HG03280 (cell line): ENCODE data around the gene IL27RA.

Experiments used
- ATAC-seq: cut with Tn5 transposase; IDR thresholded peaks from one replicate; pipeline ENCODE4 v1.9.1; 2021; ENCODE audit warnings: mild to moderate bottlenecking, moderate library complexity; ENCODE audit not compliant: unreplicated experiment

Gene IL27RA

GRCh38 chr19:14056741-14057356, 25.3 kb downstream of the IL27RA start:
- ATAC-seq, result no peak

- no peak for ATAC-seq
Observed at GRCh38 chr19:14058182-14059092, 26.9 kb downstream of the IL27RA start.

- no peak for ATAC-seq
Observed at GRCh38 chr19:14059093-14059480, 27.5 kb downstream of the IL27RA start.

DNA sequence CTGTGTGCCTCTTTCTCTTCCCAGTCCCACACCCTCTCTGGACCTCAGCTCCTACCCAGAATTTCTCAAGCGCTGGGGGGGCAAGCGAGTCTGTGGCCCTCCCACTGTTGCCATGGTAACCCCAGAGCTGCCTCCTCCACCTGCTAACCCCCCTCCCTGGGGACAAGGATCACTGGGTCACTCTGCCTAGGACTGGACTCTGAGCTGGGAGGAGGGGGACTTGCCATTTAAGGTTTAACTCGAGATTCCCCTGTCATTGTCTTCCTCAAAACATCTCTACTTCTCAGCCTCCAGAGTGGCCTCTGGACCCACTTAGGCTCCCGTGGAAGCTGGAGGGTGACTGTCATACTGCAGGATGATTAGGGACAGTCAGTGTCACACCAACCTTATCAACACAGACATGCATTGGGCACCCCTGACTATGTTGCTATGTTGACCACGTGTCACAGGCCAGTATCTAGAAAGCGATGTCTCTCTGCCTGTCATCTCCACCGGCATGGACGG, 28.1 kb downstream of the IL27RA start:
- no peak for ATAC-seq

DNA sequence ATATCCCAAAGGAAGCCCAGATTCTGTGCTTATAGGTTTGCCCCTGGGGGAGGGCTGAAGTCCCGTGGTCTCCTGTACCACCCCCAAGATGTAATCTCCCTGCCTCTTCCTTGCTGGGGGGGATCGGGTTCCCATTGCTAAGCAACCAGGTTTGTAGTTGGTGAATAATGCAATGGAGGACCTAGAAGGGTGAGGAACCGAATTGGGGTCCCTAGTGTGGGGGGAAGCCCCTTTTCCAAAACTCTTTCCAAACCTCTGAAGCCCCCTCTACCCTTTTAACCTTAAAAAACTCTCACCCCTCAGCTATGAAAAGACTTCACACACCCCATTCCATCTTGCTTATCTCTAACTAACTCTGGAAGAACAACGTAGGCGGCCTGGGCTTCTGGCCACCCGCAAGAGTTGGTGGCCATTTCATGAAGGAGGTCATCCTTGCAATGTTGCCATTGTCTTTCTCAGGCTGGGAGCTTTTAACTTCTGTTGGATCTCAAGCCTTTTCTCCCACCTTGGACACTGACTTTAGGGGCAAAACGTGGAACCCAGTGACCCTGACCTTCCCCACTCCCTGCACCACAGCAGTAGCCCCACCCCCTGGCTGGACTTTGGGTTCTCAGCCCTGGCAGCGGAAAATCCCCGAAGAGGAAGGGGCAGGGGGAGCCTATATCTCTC, 29.7 kb downstream of the IL27RA start:
- ATAC-seq, result no peak

- no peak for ATAC-seq
Observed at GRCh38 chr19:14061751-14062557, 30.4 kb downstream of the IL27RA start, which contains the start of gene PALM3. Gene PALM3, minus strand, starts transcription at chr19:14062076. Its CDS starts 96 bp downstream, at chr19:14061980.

DNA sequence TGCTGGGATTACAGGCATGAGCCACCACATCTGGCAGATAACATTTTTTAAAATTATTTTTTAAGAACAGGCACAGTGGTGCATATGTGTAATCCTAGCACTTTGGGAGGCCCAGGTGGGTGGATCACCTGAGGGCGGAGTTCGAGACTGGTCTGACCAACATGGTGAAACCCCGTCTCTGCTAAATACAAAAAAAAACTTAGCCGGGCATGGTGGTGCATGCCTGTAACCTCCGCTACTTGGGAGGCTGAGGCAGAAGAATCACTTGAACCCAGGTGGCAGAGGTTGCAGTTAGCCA, 30.9 kb downstream of the IL27RA start:
- no peak for ATAC-seq

- no peak for ATAC-seq
Observed at GRCh38 chr19:14063105-14063504, 31.5 kb downstream of the IL27RA start.

DNA sequence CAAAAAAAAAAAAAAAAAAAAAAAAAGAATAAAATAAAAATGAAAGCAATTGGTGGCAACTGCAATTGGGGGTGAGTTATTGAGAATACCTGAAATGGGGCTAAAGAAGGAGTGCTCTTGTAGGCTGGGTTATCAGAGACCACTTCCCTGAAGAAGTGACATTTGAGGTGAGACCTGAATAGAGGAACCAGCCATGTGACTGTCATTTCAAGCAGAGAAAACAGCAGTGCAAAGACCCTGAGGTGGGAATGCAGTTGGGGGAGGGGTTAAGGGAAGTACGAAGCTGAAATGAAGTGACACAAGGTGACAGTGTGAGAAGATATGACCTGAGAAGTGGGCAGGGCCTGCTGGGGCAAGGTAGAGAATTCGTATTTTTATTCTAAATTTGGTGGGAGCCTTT, 34.6 kb downstream of the IL27RA start:
- no peak for ATAC-seq

- ATAC-seq, result no peak
Observed at GRCh38 chr19:14070268-14071050, 38.9 kb downstream of the IL27RA start.

DNA sequence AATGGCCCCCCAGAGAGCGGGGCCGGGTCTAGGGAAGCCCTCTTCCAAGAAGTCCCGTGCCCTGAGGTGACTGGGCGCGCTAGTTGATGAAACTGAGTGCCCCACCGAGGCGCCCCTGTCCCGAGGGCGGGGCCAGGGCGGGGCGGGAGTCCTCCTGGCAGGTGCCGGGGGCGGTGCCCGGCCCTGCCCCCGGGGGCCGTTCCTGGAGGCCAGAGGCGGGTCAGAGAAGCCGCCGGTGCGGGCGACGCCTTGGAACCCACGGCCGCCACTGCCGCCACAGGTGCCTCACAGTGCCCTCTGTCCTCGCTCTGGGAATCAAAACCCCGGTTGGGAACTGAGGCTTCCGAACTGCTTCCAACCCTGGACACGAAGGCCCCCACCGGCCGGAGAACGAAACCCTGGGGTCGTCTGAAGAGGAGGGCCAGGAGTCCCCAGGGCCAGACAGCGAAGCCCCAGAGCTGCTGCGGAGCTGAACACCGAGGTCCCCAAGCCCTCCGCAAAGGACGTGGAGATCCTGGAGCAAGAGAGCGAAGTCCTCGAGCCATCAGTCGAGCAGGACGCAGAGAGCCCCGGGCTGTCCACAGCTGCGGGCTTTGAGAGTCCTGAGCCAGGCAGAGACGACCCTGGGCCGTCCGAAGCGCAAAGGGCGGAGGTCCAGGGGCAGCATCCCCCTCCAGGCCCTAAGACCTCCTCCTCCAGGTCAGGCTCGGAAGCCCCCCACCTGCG, 41.1 kb downstream of the IL27RA start, which contains the start of gene MISP3:
TSS of gene MISP3 (plus strand) at position 252 of the 726 bp plus-strand sequence. CDS start 524 bp downstream, outside the sequence.
- ATAC-seq, result peak; percentile 15

DNA sequence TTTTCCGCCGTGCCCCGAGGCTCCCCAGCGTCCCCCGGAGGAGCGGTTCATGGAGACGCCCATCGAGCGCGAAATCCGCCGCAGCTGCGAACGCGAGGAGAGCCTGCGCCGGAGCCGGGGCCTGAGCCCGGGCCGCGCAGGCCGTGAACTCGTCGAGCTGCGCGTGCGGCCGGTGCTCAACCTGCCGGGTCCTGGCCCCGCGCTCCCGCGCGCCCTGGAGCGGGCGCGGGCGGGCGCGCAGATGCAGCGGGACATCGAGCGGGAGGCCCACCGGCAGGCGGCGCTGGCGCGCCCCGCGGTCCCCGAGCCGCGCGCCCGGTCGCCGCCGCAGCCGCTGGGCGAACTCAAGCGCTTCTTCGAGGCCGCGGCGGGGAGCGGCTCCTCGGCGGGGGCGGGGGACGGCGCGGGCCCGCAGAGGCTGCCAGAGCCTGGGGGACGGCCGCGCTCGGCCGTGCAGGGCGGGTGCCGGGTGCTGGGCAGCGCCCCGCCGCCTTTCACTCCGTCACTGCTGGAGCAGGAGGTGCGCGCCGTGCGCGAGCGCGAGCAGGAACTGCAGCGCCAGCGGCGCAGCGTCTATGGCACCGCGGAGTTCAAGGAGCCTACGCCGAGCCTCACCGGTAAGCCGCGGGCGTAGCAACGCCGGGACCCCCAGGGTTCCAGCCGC, 41.8 kb downstream of the IL27RA start:
- ATAC-seq, result peak; percentile 57

GRCh38 chr19:14073925-14074838, 42.6 kb downstream of the IL27RA start:
- ATAC-seq, result no peak

DNA sequence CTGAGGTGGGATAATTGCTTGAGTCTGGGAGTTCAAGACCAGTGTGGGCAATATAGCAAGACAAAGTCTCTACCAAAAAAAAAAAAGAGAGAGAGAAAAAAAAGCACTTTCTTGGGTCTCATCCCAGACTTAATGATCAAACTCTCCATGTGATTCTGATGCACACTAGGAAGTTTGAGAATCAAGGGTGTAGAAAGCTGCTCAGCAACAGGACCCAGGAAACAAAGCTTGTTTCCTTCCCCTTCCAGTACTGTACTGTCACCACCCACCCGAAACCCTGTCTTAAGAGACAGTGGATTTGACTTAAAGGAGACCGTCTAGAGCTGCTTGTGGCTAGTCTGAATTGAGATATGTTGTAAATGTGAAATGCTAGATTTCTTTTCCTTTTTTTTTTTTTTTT, 46.8 kb downstream of the IL27RA start:
- ATAC-seq, result no peak

DNA sequence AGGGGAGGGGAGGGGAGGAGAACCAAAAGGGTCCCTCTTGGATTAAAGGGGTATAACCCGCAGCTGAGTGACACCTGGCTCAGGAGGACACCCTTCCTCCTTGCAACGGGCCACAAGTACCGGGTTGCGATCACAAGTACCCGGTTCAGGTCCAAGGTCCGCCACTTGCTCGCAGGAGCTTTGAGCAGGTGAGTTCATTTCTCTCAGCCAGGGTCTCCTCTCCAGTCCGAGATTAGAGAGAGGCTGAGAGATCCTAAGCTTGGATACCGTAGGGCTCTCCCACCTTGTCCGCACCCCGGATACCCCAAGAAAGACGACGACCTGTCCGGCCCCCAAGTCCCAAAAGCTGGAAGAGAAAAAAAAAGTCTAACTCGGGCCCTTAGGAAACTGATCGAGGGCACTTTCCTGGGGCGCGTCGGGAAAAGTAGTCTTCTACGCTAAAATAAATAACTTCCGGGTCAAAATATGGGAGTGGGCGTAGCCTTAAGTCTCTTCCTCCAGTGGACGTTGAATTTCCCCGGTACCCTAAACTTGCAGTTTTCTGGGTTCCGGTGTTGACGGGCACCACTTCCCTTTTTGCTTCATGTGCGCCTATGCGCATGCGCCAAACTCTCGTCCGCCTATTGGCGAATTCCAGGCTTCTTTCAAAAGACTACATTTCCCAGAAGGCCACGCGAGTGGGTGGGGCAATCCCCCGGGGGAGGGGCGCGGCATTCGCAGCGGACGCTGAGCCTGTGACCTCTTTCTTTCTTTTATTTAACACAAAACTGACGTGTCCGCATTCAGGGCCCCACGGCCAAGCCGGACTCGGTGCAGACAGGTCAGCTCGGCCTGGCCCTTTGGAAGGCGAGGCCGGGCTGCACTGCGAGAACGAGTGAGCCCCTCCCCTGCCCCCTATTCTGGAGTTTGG, 49.6 kb downstream of the IL27RA start:
- peak; percentile 87 for ATAC-seq

DNA sequence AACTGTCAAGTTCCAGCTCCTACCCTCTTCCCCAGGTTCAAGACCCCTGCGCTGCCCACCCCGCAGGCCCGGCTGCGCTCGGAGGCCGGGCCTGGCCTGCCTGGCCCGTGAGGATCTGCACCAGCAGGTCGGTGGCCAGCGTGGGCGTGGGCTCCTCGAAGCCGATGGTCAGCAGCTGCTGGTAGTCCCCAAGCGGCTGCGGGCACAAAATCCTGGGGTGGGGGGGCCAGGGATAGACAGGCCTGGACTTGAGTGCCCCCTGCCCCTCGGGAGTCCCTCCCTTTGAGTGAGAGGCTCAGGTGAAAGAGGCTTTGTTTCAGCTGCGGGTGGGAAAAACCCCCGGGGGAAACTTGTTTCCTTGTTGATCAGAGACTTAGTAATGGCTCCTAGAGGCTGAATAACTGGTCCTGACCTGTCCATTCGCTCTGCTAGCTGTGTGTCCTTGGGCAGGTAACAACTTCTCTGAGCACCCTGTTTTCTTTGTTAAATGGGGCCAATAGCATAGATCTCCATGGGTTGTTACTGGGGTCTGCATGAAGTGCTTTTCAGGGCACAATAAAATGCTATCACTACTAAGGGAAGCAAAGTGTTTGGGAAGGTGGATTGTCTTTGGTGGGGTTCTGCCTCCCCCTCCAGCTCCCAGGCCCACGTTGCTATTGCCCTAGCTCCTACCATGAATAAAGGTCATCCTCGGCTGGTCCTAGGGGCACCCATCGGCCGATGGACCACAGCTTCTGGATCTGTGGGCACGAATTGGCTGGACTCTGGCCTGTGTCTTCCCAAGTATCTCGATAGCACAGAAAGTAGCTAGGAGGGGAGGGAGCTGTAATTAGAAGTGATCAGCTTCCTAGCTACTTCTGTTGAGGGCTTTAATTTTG, 50.5 kb downstream of the IL27RA start:
- no peak for ATAC-seq
